Smooth muscle cell (in vitro differentiated cells): ENCODE data around the gene TMEM217. TPM values are rescaled to one million over a fixed set of nuclear protein-coding genes. Genes with fewer than 3 reads are reported as not detected.

ENCODE experiments used
- DNase-seq: peaks from one replicate; lab custom pipeline; 2025; ENCODE audit not compliant: unreplicated experiment; lab: John Stamatoyannopoulos, UW
- H2AFZ ChIP-seq: fragments of 200-600 bp; sonication (generic); 2 replicates; pipeline ENCODE4 v1.6.0; 2016; ENCODE audit warnings: antibody characterized with exemption, low read depth, mild to moderate bottlenecking
- H3F3A ChIP-seq: fragments of 200-600 bp; sonication (generic); 2 replicates; pipeline ENCODE4 v1.6.0; 2017; ENCODE audit warnings: antibody characterized with exemption, low read depth
- H3K27ac ChIP-seq: fragments of 200-600 bp; sonication (generic); 2 replicates; pipeline ENCODE4 v1.5.1; 2016; ENCODE audit warnings: low read depth, mild to moderate bottlenecking
- H3K27me3 ChIP-seq: fragments of 200-600 bp; sonication (generic); 2 replicates; pipeline ENCODE4 v1.6.1; 2016; ENCODE audit warnings: low read depth, mild to moderate bottlenecking
- H3K36me3 ChIP-seq: fragments of 200-600 bp; sonication (generic); 2 replicates; pipeline ENCODE4 v1.5.1; 2016; ENCODE audit warnings: low read depth
- H3K4me1 ChIP-seq: fragments of 200-600 bp; sonication (generic); 2 replicates; pipeline ENCODE4 v1.5.1; 2016; ENCODE audit warnings: low read depth
- H3K4me2 ChIP-seq: fragments of 200-600 bp; sonication (generic); 2 replicates; pipeline ENCODE4 v1.6.0; 2016; ENCODE audit warnings: mild to moderate bottlenecking
- H3K4me3 ChIP-seq: fragments of 200-600 bp; sonication (generic); 2 replicates; pipeline ENCODE4 v1.5.1; 2016; ENCODE audit warnings: mild to moderate bottlenecking
- H3K79me2 ChIP-seq: fragments of 200-600 bp; sonication (generic); 2 replicates; pipeline ENCODE4 v1.6.0; 2016; ENCODE audit warnings: low read depth, mild to moderate bottlenecking
- H3K9ac ChIP-seq: fragments of 200-600 bp; sonication (generic); 2 replicates; pipeline ENCODE4 v1.6.0; 2016; ENCODE audit warnings: low read depth
- H3K9me3 ChIP-seq: fragments of 200-600 bp; sonication (generic); replicated peaks from 2 replicates; pipeline ENCODE4 v1.5.1; 2016; ENCODE audit warnings: low read depth
- H4K20me1 ChIP-seq: fragments of 200-600 bp; sonication (generic); 2 replicates; pipeline ENCODE4 v1.6.0; 2016; ENCODE audit warnings: low read depth
- WGBS: methylation state at CpG from one replicate; pipeline ENCODE4 v1.1.7; 2016; ENCODE audit warnings: low lambda C conversion rate; 5-methylcytosine and 5-hydroxymethylcytosine counted together
- polyA plus RNA-seq: library from polyadenylated mRNA; unstranded; fragments of >200 nt; fragmentation: Nextera tagmentation; extraction: Ambion mirVana; gene quantifications from 2 replicates; pipeline ENCODE4 v1.2.1, GENCODE V29; 2016
- total RNA-seq: library from RNA; depleted of rRNA; stranded (reverse); fragments of >200 nt; gene quantifications from 2 replicates; pipeline ENCODE4 v1.2.3, GENCODE V29; 2014
- TF ChIP-seq, protein P1 (sequence below): fragments of 200-600 bp; sonication (generic); IDR thresholded peaks from 2 replicates; pipeline ENCODE4 v1.5.1; 2017; ENCODE audit warnings: borderline replicate concordance, mild to moderate bottlenecking, antibody characterized with exemption; ENCODE audit not compliant: insufficient read depth, poor library complexity, severe bottlenecking

Gene TMEM217
- total and polyA plus RNA-seq, 2 experiments from 2014 or later = 0.31 to 1.2 TPM

DNA sequence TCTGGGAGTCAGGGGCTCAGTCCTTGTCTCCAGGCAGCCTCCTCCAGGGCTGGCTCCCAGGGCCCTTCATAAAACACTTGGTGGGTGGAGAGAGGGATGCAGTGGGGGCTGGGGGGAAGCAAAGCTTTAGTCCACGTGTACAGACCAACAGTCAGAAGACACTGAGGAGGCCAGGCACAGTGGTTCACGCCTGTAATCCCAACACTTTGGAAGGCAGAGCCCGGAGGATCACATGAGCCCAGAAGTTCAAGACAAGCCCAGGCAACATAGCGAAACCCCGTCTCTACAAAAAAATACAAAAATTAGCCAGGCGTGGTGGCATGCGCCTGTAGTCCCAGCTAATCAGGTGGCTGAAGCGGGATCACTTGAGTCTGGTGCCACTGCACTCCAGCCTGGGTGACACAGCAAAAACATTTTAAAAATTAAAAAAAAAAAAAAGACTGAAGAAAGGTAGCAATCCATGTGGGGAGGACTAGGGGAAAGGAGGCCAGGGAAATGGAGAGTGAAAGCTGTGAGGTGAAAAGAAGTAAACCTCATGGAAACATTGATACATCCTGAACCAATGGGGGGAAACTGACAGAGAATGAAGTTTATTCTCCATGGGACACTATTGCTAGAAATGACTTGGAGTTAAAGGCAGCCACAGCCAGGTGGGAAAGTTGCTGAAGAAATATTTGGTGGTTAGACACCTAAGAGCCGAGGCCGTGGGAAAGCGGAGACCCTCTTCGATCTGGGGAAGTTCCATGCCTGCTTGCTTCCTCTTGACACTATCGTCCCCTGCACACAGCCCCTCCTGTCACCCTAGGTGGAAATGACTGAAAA lies 52.6 kb downstream of the TMEM217 start:
- no peaks in the 10 kb centered on the region for H4K20me1 ChIP-seq
- no peak overlapping the region for H2AFZ ChIP-seq
- no peak overlapping the region for H3K27ac ChIP-seq
- H3K4me3 ChIP-seq = no peak overlapping the region
- H3K36me3 ChIP-seq = no peaks in the 10 kb centered on the region
- H3K9me3 ChIP-seq = no peaks in the 10 kb centered on the region
- TF ChIP-seq, protein P1, sequence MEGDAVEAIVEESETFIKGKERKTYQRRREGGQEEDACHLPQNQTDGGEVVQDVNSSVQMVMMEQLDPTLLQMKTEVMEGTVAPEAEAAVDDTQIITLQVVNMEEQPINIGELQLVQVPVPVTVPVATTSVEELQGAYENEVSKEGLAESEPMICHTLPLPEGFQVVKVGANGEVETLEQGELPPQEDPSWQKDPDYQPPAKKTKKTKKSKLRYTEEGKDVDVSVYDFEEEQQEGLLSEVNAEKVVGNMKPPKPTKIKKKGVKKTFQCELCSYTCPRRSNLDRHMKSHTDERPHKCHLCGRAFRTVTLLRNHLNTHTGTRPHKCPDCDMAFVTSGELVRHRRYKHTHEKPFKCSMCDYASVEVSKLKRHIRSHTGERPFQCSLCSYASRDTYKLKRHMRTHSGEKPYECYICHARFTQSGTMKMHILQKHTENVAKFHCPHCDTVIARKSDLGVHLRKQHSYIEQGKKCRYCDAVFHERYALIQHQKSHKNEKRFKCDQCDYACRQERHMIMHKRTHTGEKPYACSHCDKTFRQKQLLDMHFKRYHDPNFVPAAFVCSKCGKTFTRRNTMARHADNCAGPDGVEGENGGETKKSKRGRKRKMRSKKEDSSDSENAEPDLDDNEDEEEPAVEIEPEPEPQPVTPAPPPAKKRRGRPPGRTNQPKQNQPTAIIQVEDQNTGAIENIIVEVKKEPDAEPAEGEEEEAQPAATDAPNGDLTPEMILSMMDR = no peak
- DNase-seq = no peak
- no peaks in the 10 kb centered on the region for H3K4me1 ChIP-seq
- peaks cover 10% of the 10 kb centered on the region for H3K27me3 ChIP-seq
- no peaks in the 10 kb centered on the region for H3K79me2 ChIP-seq
- H3K4me2 ChIP-seq = no peak overlapping the region
- no peak overlapping the region for H3K9ac ChIP-seq
- H3F3A ChIP-seq = no peaks in the 10 kb centered on the region
- 78% methylated on average over 13 of the region's 13 CpGs for WGBS

DNA sequence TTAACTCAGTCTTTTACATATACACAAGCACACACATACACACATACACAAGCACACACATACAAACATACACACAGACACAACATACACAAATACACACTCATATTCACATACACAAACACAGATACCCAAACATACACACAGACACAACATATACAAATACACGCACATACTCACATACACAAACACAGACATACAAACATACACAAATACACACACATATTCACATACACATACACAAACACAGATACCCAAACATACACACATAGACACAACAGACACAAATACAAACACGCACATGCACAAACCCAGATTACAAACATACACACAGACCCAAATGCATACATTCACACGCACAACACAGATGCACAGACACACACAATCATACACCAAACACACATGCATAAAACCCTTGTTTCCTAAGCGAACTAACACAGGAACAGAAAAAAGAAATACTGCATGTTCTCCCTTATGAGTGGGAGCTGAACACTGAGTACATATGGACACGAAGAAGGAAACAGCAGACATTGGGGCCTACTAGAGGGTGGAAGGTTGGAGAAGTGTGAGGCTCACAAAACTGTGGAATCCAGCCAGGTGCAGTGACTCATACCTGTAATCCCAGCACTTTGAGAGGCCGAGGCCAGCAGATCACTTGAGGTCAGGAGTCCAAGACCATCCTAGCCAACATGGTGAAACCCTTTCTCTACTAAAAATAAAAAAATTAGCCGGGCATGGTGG lies 53.8 kb downstream of the TMEM217 start:
- Histone ChIP-seq H3F3A (no peaks in the 10 kb centered on the region), H2AFZ (no peak overlapping the region), H4K20me1 (no peaks in the 10 kb centered on the region), H3K9ac (no peak overlapping the region), H3K4me2 (no peak overlapping the region), H3K27me3 (peaks cover 12% of the 10 kb centered on the region), H3K9me3 (no peaks in the 10 kb centered on the region), H3K4me3 (no peak overlapping the region), H3K4me1 (no peaks in the 10 kb centered on the region), H3K27ac (no peak overlapping the region), H3K79me2 (no peaks in the 10 kb centered on the region), H3K36me3 (no peaks in the 10 kb centered on the region)
- no peak for DNase-seq
- 88% methylated on average over 7 of the region's 7 CpGs for WGBS
- TF ChIP-seq, protein P1 = no peak

DNA sequence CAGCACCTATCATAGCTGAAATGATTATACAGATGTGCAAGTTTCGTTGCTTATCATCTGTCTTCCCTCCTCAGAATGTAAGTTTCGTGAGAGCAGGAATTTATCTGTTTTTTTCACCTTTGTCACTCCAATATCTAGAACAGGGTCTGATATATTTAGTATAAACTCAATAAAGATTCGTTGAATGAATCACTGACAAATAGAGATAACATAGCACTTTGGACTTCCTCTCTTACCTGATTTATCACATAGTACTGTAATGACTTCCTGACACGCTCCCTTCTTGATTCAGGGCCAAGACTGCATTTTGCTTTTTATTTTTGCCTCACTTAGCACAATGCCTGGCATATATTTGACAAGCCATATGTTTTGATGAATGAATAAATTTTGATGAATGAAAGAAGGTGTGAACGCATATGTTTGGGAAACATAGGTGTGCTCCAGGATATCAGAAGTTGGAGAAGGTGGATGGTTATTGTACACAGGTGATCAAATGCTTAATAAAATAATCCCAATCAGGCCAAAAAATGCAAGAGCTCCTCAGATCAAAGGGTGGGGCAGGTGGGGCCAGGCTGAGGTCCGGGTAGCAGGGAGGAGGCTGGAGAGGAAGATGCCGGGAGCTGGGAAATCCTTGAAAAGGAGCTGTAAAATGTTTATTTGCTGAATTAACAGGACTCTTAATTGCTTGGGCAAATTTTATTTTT lies 55.0 kb downstream of the TMEM217 start:
- no peak for DNase-seq
- H3K36me3 ChIP-seq = no peaks in the 10 kb centered on the region
- WGBS = 89% methylated on average over 7 of the region's 7 CpGs
- H3K27ac ChIP-seq = no peak overlapping the region
- no peak overlapping the region for H2AFZ ChIP-seq
- H3K27me3 ChIP-seq = peaks cover 12% of the 10 kb centered on the region
- no peaks in the 10 kb centered on the region for H3F3A ChIP-seq
- TF ChIP-seq, protein P1 = no peak
- H4K20me1 ChIP-seq = no peaks in the 10 kb centered on the region
- H3K79me2 ChIP-seq = no peaks in the 10 kb centered on the region
- H3K4me3 ChIP-seq = no peak overlapping the region
- H3K4me1 ChIP-seq = no peaks in the 10 kb centered on the region
- no peaks in the 10 kb centered on the region for H3K9me3 ChIP-seq
- H3K4me2 ChIP-seq = no peak overlapping the region
- H3K9ac ChIP-seq = no peak overlapping the region
